A673 (cell line): ENCODE results near the gene ANKRD27.

Experiments
- CTCF ChIP-seq: fragments of 300-800, 200-600 bp; sonication (generic); conservative IDR thresholded peaks from 2 replicates; pipeline ENCODE4 v1.5.1; 2017; ENCODE audit warnings: low read depth, mild to moderate bottlenecking, antibody characterized with exemption, low read length, moderate library complexity, mixed read lengths
- EZH2 ChIP-seq: fragments of 200-600 bp; sonication (generic); IDR thresholded peaks from 2 replicates; pipeline ENCODE4 v1.6.1; 2017; ENCODE audit warnings: borderline replicate concordance, low read depth, mild to moderate bottlenecking, mixed read lengths, antibody characterized with exemption, low read length; ENCODE audit not compliant: poor library complexity, severe bottlenecking

GRCh38 chr19:32671883-32672593, 2.9 kb downstream of the ANKRD27 start:
- TF ChIP-seq CTCF (no peak), EZH2 (no peak)
